HG03354 (cell line): ENCODE data around the gene TNS4.

Source experiments
- ATAC-seq: cut with Tn5 transposase; IDR thresholded peaks from one replicate; pipeline ENCODE4 v1.9.1; 2021; ENCODE audit warnings: mild to moderate bottlenecking; ENCODE audit not compliant: unreplicated experiment, poor library complexity, severe bottlenecking

The TNS4 gene

DNA sequence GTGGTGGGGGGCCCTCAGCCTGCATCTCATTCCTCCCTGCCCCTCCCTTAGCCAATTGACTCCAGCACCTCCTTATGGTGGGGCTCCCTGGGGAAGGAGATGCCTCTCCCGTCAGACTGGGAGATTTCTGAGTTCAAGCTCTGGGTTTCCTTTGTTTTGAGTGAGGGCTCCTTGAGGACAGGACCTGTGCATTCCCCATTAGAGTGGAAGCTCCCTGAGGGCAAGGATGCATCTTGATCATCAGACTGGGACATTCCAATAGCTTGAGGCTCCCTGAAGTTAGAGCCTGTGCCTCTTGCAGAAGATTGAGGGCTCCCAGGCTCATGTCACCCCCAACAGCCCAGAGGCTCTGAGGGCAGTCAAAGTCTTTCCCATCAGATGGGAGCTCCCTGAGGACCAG lies 23.6 kb downstream of the TNS4 start:
- ATAC-seq = no peak

DNA sequence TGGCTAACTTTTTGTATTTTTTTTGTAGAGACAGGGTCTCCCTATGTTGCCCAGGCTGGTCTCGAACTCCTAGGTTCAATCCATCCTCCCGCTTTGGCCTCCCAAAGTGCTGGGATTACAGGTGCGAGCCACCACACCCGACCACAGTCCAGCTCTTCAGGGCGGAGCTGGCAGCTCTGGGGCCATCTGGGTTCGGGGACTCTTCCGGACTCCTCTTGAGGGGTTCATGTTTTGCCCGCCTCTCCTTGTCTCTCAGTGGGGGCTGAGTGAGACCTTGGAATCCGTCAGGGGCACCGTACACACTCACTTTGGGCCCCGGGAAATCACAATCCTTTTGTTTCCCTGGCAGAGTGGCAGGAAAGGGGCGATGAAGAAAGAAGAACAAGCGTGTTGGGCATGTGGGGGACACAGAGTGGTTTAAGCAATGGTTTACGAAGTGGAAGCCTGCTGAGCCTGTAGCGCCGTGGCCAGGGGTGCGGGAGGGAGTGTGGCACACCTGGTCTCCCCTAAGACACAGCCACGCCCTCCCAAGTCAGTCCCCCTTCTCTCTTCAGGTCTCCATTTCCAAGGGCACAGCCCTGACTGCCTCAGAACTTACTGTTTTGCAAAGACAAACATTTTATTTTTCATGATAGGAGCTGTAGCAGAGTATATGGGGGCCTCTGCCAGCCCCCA lies 26.1 kb downstream of the TNS4 start:
- ATAC-seq = no peak

- no peak for ATAC-seq
Measured at GRCh38 chr17:40474419-40475002, 26.9 kb downstream of the TNS4 start.

DNA sequence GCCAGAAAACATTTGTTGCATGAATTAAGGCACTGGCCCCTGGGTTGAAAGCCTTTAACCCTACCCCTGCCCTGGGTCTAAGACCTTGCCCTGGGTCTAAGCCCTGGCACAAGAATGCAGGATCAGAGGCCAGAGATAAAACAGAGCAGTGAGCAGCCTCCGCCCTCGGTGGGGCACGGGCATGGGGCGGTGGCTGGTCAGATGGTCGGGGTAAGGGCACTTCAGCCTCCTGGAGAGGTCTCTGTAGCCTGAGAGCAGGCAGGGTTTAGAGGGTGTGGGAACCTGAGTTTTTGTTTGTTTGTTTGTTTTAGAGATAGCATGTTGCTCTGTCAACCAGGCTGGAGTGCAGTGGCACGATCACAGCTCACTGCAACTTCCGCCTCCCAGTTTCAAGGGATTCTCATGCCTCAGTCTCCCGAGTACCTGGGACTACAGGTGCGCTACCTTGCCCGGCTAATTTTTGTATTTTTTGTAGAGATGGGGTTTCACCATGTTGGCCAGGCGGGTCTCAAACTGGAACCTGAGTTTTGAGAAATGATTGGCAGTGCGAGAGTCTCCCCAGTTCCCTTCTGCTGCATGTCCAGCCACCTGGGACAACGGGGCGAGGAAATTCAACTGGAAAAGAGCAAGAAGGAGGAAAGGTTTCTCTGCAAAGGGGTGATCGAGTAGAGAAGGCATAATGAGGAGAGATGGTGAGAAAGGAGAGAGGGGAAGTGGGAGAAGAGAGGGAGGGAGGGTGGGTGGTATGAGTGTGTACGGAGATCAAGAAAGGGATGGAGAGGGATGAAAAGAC lies 27.7 kb downstream of the TNS4 start:
- no peak for ATAC-seq

DNA sequence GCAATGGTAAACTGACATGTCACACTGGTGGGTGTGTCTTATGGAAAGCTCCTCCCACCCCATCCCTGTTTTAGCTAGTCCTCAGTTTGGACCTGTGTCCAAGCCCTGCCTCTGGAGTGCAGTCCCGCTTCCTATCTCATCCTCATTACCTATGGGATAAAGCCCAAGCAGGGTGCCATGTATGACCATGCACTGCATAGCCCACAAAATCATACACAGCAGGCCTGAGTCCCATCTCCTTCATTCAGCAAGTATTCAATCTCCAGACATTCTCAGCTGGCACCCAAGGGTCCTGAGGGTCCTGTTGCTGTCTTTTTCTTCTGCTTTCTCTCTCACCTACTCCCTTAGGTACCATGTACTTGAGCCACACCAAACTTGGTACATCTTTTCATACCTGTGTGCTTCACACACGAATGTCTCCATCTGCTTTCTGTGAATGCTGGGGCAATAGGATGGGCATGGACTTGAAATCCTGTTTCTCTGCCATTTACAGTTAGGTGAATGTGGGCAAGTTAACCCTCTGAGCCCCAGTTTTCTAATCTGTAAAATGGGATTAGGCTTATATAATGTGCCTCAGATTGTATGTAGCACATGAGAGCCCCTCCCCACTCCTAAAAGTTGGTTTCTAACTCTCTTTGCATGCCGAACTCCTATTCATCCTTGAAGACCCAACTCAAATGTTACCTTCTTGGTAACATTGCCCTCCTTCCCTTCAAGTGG lies 28.5 kb downstream of the TNS4 start:
- no peak for ATAC-seq

GRCh38 chr17:40471846-40472732 lies 29.3 kb downstream of the TNS4 start:
- no peak for ATAC-seq

- ATAC-seq = no peak
Measured at GRCh38 chr17:40470932-40471828, 30.2 kb downstream of the TNS4 start.

DNA sequence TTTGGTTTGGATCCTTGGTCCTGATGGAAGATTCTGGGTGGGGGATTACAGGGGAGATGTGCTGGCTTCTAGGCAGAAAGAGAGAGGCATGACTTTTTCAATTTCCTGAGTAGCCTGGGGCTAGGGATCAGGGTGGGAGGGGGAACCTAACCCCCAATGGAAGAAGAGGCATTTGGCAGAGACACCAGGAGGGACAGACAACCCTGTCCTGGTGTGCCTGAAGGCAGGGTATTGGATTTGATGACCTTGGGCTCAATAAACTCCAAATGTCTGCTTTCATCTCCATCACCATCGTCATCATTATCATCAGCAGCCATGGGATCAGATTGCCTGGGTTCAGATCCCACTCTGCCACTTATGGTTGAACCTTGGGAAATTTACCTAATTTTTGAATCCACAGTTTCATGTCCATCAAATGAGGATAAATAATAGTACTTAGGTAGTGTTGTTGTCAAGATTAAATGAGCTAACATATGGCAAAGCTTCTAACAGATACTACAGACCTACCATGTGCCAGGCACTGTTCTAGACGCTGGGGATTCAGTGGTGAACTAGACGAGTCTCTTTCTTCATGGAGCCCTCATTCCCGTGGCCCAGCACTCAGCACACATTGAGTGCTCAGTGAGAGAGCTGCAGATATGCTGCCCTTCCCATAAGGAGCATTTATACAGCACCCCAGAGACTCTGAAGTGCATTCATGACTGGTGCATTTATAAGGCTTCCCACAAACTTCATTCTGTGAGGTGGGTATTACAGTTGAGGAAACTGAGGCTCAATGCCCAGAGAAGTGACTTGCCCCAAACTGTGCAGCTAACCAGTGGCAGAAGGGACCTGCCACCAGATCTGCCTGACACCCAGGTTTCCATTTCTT lies 31.4 kb downstream of the TNS4 start:
- no peak for ATAC-seq

DNA sequence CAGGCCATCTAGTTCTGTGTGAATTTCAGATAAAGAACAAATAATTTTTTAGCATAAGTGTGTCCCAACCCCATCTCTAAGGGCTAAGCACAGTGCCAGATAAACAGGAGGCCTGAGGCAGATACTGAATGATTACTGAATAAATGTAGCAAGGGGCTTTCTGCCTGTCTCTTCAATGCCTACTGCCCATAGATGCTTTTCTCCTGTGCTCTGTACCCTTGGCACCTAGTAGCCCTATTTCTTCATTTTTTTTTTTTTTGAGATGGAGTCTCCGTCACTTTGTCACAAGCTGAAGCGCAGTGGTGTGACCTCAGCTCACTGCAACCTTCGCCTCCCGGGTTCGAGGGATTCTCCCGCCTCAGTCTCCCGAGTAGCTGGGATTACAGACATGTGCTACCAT lies 32.9 kb downstream of the TNS4 start:
- ATAC-seq = no peak

DNA sequence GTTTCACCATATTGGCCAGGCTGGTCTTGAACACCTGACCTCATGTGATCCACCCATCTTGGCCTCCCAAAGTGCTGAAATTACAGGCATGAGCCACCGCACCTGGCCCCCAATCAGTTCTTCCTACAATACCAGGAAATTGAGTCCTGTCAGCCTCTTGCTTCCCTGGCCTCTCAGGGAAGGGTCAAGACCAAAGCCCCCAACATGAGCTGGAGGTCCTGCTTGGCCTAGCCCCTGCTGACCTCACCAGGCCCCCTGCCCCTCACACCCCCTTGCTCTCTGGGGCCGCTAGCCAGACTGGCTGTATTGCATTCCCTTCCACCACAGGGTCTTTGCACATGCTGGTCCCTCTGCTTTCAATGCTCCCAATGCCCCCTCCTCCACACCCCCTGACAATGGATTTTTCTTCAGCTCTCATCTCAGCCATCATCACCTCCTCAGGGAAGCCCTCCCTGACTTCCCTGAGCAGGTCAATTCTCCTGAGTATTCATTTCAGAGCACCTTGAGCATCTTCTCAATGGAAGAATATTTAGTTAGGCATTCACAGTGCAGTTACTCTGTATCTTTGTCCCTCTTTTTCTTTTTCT lies 34.0 kb downstream of the TNS4 start:
- no peak for ATAC-seq

DNA sequence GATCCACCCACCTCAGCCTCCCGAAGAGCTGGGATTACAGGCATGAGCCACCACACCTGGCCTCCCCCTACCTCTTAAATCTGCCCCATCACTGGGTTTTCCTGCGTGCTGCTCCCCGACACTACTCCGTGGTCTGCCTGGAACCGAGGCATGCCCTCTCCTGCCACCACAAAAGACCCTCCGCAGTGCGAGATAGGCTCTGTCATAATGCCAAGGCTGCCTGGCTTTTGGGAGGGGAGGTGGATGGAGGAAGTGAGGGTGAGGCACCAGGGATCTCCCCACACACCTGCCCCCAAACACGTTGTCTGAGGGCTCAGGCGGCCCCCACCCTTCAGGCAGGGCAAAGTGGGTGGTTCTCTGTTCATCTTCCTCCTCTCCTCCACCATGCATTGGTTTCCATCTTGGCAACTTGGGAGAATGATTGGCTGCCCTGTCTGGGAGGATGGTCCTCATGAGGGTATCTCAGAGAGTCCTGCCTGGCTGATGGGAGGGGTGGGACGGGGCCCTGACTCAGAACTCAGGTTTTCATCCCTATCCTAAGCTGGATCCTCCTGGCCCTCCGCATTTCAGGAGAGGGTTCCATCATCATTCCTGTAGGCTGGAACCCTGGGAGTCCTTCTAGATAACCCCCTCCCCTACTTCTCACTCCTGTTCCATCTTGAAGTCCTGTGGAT lies 35.0 kb downstream of the TNS4 start:
- no peak for ATAC-seq

DNA sequence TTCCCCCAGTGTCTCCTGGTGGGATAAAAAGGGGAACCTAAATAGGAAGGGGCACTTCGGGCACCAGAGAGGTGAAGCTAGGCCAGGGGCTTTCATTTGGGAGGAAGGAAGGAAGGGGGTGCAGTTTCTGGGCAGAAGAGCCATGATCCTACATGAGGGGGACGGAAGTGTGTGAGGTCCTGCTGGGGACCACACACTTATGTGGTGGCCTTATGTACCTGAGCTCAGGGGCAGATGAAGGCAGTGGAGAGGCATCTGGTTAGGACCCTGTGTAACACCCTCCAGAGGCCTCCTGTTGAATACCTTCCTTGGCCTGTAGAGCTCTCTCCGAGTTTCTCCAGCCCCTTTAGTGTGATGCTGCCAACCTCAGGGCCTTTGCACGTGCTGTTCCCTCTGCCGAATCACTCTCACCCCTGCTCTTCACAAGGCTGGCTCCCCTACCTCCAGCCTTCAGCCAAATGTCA lies 37.0 kb downstream of the TNS4 start:
- ATAC-seq = no peak

GRCh38 chr17:40463122-40463550 lies 38.3 kb downstream of the TNS4 start:
- ATAC-seq = no peak

- no peak for ATAC-seq
Measured at GRCh38 chr17:40462343-40463121, 38.9 kb downstream of the TNS4 start.

- ATAC-seq = no peak
Measured at GRCh38 chr17:40461732-40462342, 39.6 kb downstream of the TNS4 start.
